Cardiac atrium fibroblast (primary cell): ENCODE results near the gene TP53TG5. TPM values are rescaled to one million over a fixed set of nuclear protein-coding genes. Genes with fewer than 3 reads are reported as not detected.

ENCODE experiments used
- total RNA-seq: library from RNA; depleted of rRNA; stranded (reverse); fragments of >200 nt; gene quantifications from 2 replicates; pipeline ENCODE4 v1.2.3, GENCODE V29; 2015

The TP53TG5 gene
- total RNA-seq = not detected in 2 replicates

GRCh38 chr20:45378191-45378590, at the start of gene TP53TG5:
TSS of gene TP53TG5 (minus strand) at chr20:45378325. CDS start at chr20:45378236, 89 bp downstream.

DNA sequence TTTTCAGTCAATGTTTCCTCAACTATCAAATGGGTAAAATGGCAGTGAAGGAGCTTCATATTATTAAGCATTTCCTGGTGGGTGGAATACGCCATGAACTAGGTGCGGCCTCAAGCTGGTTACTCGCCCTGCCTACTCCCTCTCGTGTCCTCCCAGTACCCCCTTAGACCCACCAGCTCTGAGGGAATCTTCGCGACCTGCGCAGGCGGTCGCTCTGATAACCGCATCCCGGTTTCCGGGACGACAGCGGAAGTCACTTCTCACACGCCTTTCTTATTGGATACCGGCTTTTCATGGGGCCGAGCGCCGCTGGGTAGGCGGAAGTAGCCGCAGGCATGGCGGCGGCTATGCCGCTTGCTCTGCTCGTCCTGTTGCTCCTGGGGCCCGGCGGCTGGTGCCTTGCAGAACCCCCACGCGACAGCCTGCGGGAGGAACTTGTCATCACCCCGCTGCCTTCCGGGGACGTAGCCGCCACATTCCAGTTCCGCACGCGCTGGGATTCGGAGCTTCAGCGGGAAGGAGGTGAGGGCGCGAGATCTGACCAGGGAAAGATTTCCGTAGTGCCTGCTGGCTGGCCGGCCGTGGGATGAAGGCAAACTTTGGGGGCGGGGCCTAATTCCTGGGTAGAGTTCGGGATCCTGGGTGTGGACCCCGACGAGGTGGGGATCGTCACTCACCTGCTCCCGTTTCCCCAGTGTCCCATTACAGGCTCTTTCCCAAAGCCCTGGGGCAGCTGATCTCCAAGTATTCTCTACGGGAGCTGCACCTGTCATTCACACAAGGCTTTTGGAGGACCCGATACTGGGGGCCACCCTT, 37.9 kb upstream of the TP53TG5 start, which contains the start of gene PIGT:
PIGT (plus strand) TSS at position 320 of the 816 bp plus-strand sequence; CDS start at position 336, 16 bp downstream.

GRCh38 chr20:45407783-45408645, 29.9 kb upstream of the TP53TG5 start, which contains the start of gene DBNDD2:
TSS of gene DBNDD2 (plus strand) at chr20:45408289. CDS start at chr20:45408468, 179 bp downstream.

GRCh38 chr20:45362804-45363610, 15.1 kb downstream of the TP53TG5 start, which contains the start of gene SYS1:
TSS of gene SYS1 (plus strand) at chr20:45363156. CDS start at chr20:45363532, 376 bp downstream.

DNA sequence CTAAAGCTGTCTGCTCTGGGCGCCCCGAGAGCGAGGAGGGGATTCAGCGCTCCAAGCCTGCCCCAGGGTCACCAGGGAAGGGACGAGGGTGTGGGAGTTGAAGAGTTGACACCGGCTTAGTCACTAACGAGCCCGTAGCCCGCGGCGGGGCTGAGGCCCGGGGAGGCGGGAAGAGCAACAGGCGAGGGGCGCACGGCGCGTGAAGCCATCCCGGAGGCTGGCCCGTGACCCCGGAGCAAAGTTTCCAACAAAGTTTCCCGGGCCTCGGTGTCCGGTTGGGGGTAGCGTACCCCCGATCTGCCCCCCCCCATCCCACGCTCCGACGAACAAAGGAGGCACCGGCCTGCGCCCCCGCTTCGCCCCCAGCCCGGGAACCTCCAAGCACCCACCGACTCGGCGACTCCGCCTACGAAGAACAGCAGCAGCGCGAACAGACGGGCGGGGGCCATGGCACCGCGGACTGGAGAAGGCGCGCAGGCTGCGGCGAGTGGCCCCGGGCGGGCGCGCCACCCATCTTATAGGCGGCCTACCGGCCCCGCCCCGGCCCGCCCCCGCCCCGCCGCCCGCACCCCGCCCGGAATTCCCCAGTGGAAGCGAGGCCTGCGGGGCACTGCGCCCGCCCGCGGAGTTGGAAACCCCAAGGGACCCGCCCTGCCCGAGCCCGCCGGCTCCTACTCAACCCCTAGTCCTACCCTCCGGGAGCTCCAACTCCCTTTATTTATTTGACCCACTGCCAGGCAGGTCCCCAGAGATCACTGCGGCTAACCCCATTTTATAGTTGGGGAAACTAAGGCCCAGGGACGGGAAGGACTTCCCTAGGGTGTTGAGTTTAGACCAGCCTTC, 30.0 kb downstream of the TP53TG5 start, which contains the start of gene SDC4:
SDC4 (minus strand) TSS at position 489 of the 843 bp plus-strand sequence; CDS start at position 449, 40 bp downstream.

Other genes starting within 250 kb of the TP53TG5 start
- gene PI3, start 203.4 kb downstream of the TP53TG5 start, total RNA-seq = 4.5 TPM in 1 of 2 replicates, not detected in the other
- not detected in 2 replicates for gene SEMG1, start 171.3 kb downstream of the TP53TG5 start, total RNA-seq
- not detected in 2 replicates for gene SEMG2, start 157.0 kb downstream of the TP53TG5 start, total RNA-seq
- not detected in 2 replicates for gene SLPI, start 123.8 kb downstream of the TP53TG5 start, total RNA-seq
- gene RBPJL, start 71.5 kb downstream of the TP53TG5 start, total RNA-seq = not detected in 2 replicates
- gene MATN4, start 70.0 kb downstream of the TP53TG5 start, total RNA-seq = not detected in 2 replicates
- gene SDC4, start 29.9 kb downstream of the TP53TG5 start, total RNA-seq = 43.5 and 50.7 TPM in 2 replicates
- 26.4 and 43.4 TPM in 2 replicates for gene SYS1, start 15.2 kb downstream of the TP53TG5 start, total RNA-seq
- gene DBNDD2, start 30.0 kb upstream of the TP53TG5 start, total RNA-seq = 7.9 and 10.1 TPM in 2 replicates
- 91.3 and 93.3 TPM in 2 replicates for gene PIGT, start 37.8 kb upstream of the TP53TG5 start, total RNA-seq
- gene WFDC2, start 91.4 kb upstream of the TP53TG5 start, total RNA-seq = not detected in 2 replicates
- gene SPINT3, start 137.3 kb upstream of the TP53TG5 start, total RNA-seq = not detected in 2 replicates
- gene WFDC6, start 161.2 kb upstream of the TP53TG5 start, total RNA-seq = not detected in 2 replicates
- not detected in 2 replicates for gene EPPIN, start 169.1 kb upstream of the TP53TG5 start, total RNA-seq
- not detected in 2 replicates for gene WFDC8, start 201.0 kb upstream of the TP53TG5 start, total RNA-seq